Kidney epithelial cell (primary cell): Measurements from ENCODE around the gene ZDHHC14. TPM values are rescaled to one million over a fixed set of nuclear protein-coding genes. Genes with fewer than 3 reads are reported as not detected.

Experiments
- DNase-seq: peaks from one replicate; pipeline ENCODE4 v3.0.0-alpha.2; 2010; ENCODE audit warnings: low read depth
- H3K27me3 ChIP-seq: 2 replicates; pipeline ENCODE4 v1.6.0; 2011; ENCODE audit warnings: low read length; ENCODE audit not compliant: control insufficient read depth, insufficient read depth
- H3K36me3 ChIP-seq: 2 replicates; pipeline ENCODE4 v1.5.1; 2011; ENCODE audit warnings: low read length; ENCODE audit not compliant: control insufficient read depth, insufficient read depth
- H3K4me3 ChIP-seq: 2 replicates; pipeline ENCODE4 v1.5.1; 2011; ENCODE audit warnings: low read depth, mild to moderate bottlenecking, control low read depth, low read length
- CTCF ChIP-seq: IDR thresholded peaks from 2 replicates; pipeline ENCODE4 v1.5.1; 2011; ENCODE audit warnings: mild to moderate bottlenecking, moderate library complexity, low read length, control low read depth, inconsistent platforms; ENCODE audit not compliant: insufficient read depth, poor library complexity, severe bottlenecking
- total RNA-seq: library from RNA; depleted of rRNA; stranded (reverse); fragments of >200 nt; gene quantifications from 2 replicates; pipeline ENCODE4 v1.2.3, GENCODE V29; 2015

ZDHHC14 gene
- total RNA-seq, 1 donor from 2014 or later: 9.7 TPM

- no peak for DNase-seq
- Histone ChIP-seq H3K4me3 (no peak overlapping the region), H3K36me3 (no peaks in the 10 kb centered on the region), H3K27me3 (no peaks in the 10 kb centered on the region)
- TF ChIP-seq CTCF: no peak
Observed at GRCh38 chr6:157706883-157707282, 325.9 kb downstream of the ZDHHC14 start.

- TF ChIP-seq CTCF: no peak
- Histone ChIP-seq H3K27me3 (no peaks in the 10 kb centered on the region), H3K36me3 (no peaks in the 10 kb centered on the region), H3K4me3 (no peak overlapping the region)
- no peak for DNase-seq
Observed at GRCh38 chr6:157707576-157707975, 326.6 kb downstream of the ZDHHC14 start.

GRCh38 chr6:157708239-157708638 lies 327.2 kb downstream of the ZDHHC14 start:
- Histone ChIP-seq H3K36me3 (no peaks in the 10 kb centered on the region), H3K4me3 (no peak overlapping the region), H3K27me3 (no peaks in the 10 kb centered on the region)
- no peak for TF ChIP-seq CTCF
- DNase-seq: no peak

- no peak for TF ChIP-seq CTCF
Observed at GRCh38 chr6:157708933-157709332, 327.9 kb downstream of the ZDHHC14 start.

GRCh38 chr6:157709555-157709954 lies 328.6 kb downstream of the ZDHHC14 start:
- Histone ChIP-seq H3K27me3 (no peaks in the 10 kb centered on the region), H3K4me3 (no peak overlapping the region), H3K36me3 (no peaks in the 10 kb centered on the region)
- no peak for TF ChIP-seq CTCF
- no peak for DNase-seq

More at GRCh38 chr6:157708933-157709332, 327.9 kb downstream of the ZDHHC14 start:
- Histone ChIP-seq H3K36me3 (no peaks in the 10 kb centered on the region), H3K4me3 (no peak overlapping the region), H3K27me3 (no peaks in the 10 kb centered on the region)
- DNase-seq: no peak

GRCh38 chr6:157710604-157711003 lies 329.6 kb downstream of the ZDHHC14 start:
- no peak for TF ChIP-seq CTCF
- H3K4me3 ChIP-seq: no peak overlapping the region
- H3K36me3 ChIP-seq: no peaks in the 10 kb centered on the region
- no peaks in the 10 kb centered on the region for H3K27me3 ChIP-seq
- DNase-seq: no peak
